H1 (cell line): ENCODE results near the gene ADAM12.
A peak's percentile ranks its signal among the peaks of the same experiment; 100 is the strongest.

ENCODE experiments used
- CEBPB ChIP-seq: IDR thresholded peaks from 2 replicates; pipeline ENCODE4 v1.6.1; 2012; ENCODE audit warnings: low read depth, low read length
- CHD2 ChIP-seq: IDR thresholded peaks from 2 replicates; pipeline ENCODE4 v1.6.1; 2012; ENCODE audit warnings: low read length, improper control_type of control experiment
- CTCF ChIP-seq, 3 experiments: IDR thresholded peaks; 1 replicate in 2 of 3; 2 replicates in 1 of 3; pipeline versions ENCODE4 v1.5.1 to v1.6.1; 2011; ENCODE audit warnings: low read length in 3 of 3, mild to moderate bottlenecking in 3 of 3, inconsistent platforms in 2 of 3, low read depth in 1 of 3, moderate library complexity in 1 of 3; ENCODE audit not compliant: insufficient read depth in 1 of 3; ENCODE audit errors: control extremely low read depth in 1 of 3
- EZH2 ChIP-seq: fragments of 200-600 bp; sonication (generic); IDR thresholded peaks from 2 replicates; pipeline ENCODE4 v1.7.1; 2012; ENCODE audit warnings: low read depth, mild to moderate bottlenecking, moderate library complexity, low read length, inconsistent platforms; ENCODE audit not compliant: severe bottlenecking
- JUN ChIP-seq: IDR thresholded peaks from 2 replicates; pipeline ENCODE4 v1.6.1; 2011; ENCODE audit warnings: low read depth, mild to moderate bottlenecking, improper control_type of control experiment, low read length
- MAFK ChIP-seq: IDR thresholded peaks from 2 replicates; pipeline ENCODE4 v1.6.1; 2012; ENCODE audit warnings: low read depth, mild to moderate bottlenecking, improper control_type of control experiment, low read length
- MAX ChIP-seq: IDR thresholded peaks from 2 replicates; pipeline ENCODE4 v1.6.1; 2012; ENCODE audit warnings: inconsistent platforms
- POLR2A ChIP-seq, 2 experiments: IDR thresholded peaks; 1 replicate in 1 of 2; 2 replicates in 1 of 2; pipeline ENCODE4 v1.6.1; 2011; ENCODE audit warnings: low read depth in 2 of 2, low read length in 2 of 2, mild to moderate bottlenecking in 2 of 2; ENCODE audit errors: control extremely low read depth in 1 of 2
- POLR2AphosphoS5 ChIP-seq: IDR thresholded peaks from 2 replicates; pipeline ENCODE4 v1.6.1; 2011; ENCODE audit warnings: low read depth, low read length
- RAD21 ChIP-seq, 2 experiments: IDR thresholded peaks in 1 of 2; conservative IDR thresholded peaks in 1 of 2; 2 replicates each; pipeline ENCODE4 v1.6.1; 2011; ENCODE audit warnings: low read depth in 2 of 2, low read length in 2 of 2, improper control_type of control experiment in 1 of 2, inconsistent platforms in 1 of 2, mild to moderate bottlenecking in 1 of 2, moderate library complexity in 1 of 2
- RFX5 ChIP-seq: IDR thresholded peaks from 2 replicates; pipeline ENCODE4 v1.6.1; 2011; ENCODE audit warnings: low read depth, low read length, improper control_type of control experiment, borderline replicate concordance
- SIN3A ChIP-seq, 2 experiments: IDR thresholded peaks in 1 of 2; conservative IDR thresholded peaks in 1 of 2; 2 replicates each; pipeline ENCODE4 v1.6.1; 2011 to 2012; ENCODE audit warnings: low read length in 2 of 2, improper control_type of control experiment in 1 of 2, low read depth in 1 of 2, mild to moderate bottlenecking in 1 of 2
- TEAD4 ChIP-seq: IDR thresholded peaks from 2 replicates; pipeline ENCODE4 v1.6.1; 2012; ENCODE audit warnings: low read depth, low read length, inconsistent platforms, mixed read lengths

GRCh38 chr10:126160571-126160970 is 227.7 kb downstream of the ADAM12 start:
- TF ChIP-seq EZH2 (no peak), CHD2 (no peak), CTCF (IDR thresholded peaks at IDR 0.05; ENCODE audit: control extremely low read depth in 1 of 3, insufficient read depth in 1 of 3, low read depth in 1 of 3, low read length in 3 of 3) (peak; percentile 30 to 46 (median 42)), TEAD4 (no peak), POLR2AphosphoS5 (no peak), POLR2A (IDR thresholded peaks at IDR 0.05; ENCODE audit: control extremely low read depth in 1 of 2, low read depth in 2 of 2, low read length in 2 of 2) (no peak), MAX (peak; percentile 80), MAFK (no peak), SIN3A (conservative IDR thresholded peaks at IDR 0.05 in 1 of 2, IDR thresholded peaks at IDR 0.05 in 1 of 2; ENCODE audit: low read depth in 1 of 2, low read length in 2 of 2) (no peak), CEBPB (no peak), RAD21 (IDR thresholded peaks at IDR 0.05 in 1 of 2, conservative IDR thresholded peaks at IDR 0.05 in 1 of 2; ENCODE audit: low read depth in 2 of 2, low read length in 2 of 2) (peak; percentile 38 to 58; a peak in 3 of 4 replicates), RFX5 (no peak), JUN (no peak)
